ENCODE measurements around the gene AFAP1.

GRCh38 chr4:7845493-7846128, 94.0 kb downstream of the AFAP1 start:
- TF ChIP-seq, protein P1, sequence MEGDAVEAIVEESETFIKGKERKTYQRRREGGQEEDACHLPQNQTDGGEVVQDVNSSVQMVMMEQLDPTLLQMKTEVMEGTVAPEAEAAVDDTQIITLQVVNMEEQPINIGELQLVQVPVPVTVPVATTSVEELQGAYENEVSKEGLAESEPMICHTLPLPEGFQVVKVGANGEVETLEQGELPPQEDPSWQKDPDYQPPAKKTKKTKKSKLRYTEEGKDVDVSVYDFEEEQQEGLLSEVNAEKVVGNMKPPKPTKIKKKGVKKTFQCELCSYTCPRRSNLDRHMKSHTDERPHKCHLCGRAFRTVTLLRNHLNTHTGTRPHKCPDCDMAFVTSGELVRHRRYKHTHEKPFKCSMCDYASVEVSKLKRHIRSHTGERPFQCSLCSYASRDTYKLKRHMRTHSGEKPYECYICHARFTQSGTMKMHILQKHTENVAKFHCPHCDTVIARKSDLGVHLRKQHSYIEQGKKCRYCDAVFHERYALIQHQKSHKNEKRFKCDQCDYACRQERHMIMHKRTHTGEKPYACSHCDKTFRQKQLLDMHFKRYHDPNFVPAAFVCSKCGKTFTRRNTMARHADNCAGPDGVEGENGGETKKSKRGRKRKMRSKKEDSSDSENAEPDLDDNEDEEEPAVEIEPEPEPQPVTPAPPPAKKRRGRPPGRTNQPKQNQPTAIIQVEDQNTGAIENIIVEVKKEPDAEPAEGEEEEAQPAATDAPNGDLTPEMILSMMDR (IDR thresholded peaks at IDR 0.05): no peak
- TF ChIP-seq EZH2 (IDR thresholded peaks at IDR 0.05; ENCODE audit: borderline replicate concordance, insufficient read depth, low read depth, low read length, poor library complexity, severe bottlenecking): no peak

Measured in B cell (primary cell).